DMS153 treated with DMSO at 0.1 percent for 48 hours (cell line): ENCODE results near the gene ITGB5.

Experiments used
- DNase-seq: peaks from one replicate; lab custom pipeline; 2025; ENCODE audit not compliant: unreplicated experiment; lab: John Stamatoyannopoulos, UW

Gene ITGB5

DNA sequence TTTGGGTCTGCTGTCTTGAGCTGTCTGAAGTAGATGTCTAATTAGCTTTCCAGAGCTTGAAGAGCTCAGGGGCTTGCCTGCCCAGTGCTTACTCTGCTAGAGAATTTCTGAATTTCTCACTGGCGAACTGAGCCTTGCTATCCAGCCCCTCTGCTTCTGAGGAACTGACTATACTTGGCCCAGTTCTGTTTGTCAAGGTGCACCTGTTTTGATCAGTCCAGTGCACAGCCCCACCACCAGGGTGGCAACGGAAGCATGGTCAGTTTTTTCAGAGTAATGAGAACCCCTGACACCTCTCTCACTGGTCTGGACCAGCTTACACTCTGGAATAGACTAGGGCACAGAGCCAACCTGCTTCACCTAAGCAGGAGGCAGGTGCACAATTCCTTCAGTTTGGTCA, 25.2 kb downstream of the ITGB5 start:
- DNase-seq, result no peak

DNA sequence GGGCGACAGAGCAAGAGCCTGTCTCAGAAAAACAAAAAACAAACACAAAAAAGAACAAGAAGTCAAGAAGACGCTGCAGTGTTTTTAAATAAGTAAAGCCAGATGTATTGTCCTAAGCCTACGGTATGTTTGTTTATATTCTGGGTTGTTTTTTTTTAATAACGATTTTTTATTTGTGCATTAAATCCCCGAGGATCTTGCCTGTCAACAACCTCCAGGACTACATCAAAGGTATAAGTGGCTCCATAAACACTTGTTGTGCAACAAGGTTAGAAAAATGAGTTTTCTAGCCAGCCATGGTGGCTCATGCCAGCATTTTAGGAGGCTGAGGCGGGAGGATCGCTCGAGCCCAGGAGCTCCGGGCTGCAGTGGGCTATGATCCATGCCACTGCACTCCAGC, 26.1 kb downstream of the ITGB5 start:
- no peak for DNase-seq

DNA sequence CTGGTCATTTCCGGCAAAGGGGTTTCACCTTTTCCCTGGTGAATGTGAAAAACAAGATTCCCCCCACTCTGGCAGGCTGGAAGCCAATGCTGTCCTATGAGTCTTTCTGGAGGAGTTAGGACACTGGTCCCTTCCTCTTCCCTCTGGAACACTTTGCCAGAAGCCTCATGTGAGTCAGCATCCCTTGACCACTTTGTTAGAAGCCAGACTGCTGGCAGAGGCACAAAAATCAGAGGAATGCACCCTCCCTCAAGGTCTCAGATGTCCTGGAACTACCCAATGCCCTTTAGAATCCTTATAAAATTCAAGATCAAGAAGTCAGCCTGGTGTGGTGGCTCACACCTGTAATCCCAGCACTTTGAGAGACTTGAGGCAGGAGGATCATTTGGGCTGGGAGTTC, 26.6 kb downstream of the ITGB5 start:
- DNase-seq, result no peak

DNA sequence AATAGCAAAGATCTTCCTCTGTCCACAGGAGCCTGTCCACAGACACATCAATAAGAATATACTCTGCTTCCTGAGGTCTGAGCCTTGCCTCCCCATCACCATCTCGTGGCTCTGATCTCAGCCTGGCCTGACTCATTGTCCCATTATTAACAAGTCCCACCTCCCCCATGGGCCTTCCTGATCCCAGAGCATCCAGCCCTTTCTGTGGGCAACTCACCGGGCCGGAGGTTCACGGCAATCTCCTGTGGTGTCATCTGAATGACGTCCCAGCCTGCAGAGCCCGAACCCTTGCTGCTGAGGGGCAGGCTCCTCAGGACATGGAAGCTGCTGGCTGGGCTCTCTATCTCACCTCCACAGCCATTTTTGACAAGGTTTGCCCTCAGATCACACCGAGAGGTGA, 28.1 kb downstream of the ITGB5 start:
- DNase-seq, result no peak

DNA sequence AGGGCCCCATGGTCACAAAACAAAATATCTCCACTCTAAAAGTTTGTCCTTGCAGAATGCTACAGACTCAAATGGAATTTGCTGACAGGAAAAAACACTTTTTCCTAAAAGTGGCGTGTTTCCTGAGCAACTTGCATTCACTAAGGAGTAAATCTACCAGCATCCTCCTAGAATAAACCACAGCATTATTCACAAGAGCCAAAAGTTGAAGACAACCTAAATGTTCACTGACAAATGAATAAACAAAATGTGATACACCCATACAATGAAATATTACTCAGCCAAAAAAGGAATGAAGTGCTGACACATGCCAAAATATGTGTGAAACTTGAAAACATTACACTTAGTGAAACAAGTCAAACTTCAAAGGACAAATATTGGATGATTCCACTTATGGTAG, 28.9 kb downstream of the ITGB5 start:
- DNase-seq, result no peak

DNA sequence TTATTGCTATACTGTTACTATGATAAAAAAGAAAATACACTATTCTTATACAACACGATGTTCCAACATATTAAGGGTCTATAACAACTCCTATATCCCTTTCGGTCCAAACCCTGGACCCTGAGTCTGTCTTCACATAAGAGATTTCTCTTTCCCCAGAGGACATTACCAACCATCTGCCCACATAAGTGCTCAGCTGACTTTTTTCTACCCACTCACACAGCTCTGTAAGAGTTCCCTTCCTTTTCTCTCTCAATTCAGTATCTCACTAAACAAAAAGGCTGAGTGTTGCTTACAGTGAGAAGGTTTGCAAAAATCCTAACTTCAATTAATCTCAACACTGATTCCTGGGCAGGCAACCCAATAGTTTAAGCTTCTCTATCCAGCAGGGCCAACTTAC, 30.5 kb downstream of the ITGB5 start:
- no peak for DNase-seq

DNA sequence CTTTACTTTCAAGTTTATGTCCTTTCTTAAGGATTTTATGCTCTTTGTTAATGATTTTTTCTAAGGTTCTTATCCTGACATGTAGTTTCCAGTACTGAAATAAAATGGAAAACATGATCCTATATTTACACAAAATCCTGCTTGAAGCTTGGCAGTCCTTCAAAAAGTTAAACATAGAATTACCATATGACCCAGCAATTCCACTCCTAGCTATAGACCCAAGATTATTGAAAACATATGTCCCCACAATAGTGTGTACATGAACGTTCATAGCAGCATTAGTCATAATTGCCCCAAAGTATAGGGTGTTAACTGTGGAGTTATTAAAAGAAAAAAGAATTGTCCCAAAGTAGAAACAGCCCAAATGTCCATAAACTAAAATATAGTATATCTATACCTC, 33.2 kb downstream of the ITGB5 start:
- no peak for DNase-seq

DNA sequence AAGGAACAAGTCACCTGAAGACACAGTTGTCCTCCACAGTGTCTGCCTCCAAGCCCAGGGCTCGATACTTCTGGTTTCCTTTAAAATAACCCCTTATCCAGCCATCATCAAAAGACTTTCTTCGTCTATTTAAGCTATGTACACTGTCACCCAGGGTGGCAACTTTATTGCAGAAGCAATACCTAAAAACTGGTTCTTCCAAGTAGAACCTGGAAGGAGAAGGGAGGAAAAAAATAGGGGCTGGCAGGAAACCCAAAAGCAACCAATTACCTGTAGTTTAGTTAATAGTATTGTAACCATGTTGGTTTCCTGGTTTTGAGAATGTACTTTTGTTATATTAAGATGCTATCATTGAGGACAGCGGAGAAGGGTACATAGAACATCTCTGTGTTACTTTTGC, 33.7 kb downstream of the ITGB5 start:
- DNase-seq, result no peak

DNA sequence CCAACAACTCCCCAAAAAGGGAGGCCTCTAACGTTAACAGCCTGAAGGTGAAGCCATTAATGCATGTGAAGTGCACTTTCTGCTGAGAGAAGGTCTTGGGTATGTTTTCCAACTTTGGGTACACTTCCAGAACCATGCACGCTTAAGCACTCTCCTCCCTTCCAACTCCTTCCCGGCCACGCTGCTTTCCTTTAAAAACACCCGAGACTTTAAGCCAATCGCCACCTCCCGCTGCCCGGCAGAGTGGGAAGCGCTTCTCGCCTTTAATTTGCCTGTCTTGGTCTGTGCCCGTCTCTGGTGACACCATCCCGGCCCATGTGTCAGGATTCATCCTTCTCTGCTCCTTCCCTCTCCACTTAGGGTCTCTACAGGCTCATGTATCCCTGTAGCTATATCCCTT, 35.3 kb downstream of the ITGB5 start:
- no peak for DNase-seq

DNA sequence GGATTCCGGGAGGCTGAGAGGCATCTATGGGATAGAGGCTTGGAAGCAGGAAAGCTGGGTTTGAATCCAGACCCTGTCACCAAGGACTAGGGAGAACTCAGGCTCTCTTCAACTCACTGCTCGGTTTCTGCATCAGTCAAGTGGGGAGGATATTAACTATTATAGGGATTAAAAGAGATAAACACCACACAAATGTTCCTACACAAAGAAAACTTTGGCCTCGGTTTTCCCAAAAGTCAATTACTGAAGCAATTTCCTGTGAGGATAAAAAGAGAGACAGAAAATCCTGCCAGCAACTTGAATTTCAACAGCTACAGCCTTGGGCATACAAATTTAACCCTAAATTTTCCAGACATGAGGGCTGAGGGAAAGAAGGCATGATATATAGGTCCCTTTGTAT, 36.0 kb downstream of the ITGB5 start:
- DNase-seq, result no peak

DNA sequence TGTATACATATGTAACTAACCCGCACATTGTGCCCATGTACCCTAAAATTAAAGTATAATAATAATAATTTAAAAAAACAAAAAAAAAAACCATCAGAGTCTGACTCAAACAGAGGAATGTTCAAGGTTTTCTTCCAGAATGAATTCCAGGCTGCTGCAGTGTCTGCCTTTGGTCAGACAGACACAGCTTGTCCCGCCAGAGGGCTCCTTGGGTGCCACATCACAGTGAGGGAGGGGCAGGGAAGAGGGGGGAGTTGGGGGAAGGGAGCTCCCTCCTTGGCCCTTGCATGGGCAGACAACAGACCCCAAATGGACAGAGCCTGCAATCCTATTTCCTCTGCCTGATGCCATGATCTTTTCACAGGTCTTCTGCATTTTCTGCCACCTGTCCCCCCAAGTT, 36.5 kb downstream of the ITGB5 start:
- DNase-seq, result no peak

DNA sequence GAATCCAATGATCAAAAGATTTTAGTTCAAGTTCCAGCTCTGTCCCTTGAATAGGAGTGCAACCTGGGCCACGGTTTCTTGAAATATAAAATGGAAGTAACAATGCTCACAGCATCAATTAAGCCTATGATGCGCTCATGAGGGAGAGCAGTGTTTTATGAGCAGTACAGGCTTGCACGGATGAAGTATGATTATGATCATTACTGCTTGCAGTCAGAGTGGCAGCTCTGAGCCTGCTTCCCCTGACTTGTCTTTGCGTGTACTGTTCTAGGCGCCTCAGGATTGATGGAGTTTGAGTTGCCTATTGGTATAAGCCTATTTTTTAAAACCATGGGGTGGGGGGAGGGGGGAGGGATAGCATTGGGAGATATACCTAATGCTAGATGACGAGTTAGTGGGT, 37.0 kb downstream of the ITGB5 start:
- no peak for DNase-seq

DNA sequence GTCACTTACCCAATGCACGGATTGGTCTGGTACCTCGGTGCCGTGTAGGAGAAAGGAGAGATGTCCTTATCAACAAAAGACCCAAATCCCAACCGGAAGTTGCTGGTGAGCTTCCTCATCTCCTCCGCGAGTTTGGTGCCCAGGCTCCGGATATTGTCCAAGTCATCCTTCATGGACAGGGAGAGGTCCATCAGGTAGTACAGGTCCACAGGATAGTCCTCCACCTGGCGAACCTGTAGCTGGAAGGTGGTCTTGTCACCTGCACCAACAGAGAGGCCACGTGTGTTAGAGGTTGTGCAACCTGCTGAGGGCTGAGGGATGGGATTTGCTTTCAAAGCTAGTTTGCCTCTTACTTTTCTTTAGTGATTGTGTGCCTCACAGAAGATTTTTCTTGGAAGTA, 38.9 kb downstream of the ITGB5 start:
- no peak for DNase-seq

DNA sequence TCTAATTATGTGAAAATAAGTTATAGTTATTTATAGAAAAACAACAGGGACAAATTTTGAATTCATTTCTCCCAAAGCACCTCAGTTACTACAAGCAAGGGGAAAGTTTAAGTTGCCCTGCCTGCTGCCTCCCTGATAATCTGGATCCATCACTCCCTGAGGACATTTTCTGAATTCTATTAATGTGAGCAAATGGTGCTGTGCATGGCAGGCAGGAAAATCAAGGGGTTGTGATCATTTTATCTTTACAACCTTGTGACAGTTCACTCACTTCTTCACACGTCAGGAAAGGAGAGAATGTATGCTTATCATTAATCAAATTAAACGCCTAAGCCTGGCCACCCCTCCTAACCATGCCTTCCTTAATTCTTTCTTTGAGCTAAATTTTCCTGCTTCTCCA, 39.3 kb downstream of the ITGB5 start:
- no peak for DNase-seq

DNA sequence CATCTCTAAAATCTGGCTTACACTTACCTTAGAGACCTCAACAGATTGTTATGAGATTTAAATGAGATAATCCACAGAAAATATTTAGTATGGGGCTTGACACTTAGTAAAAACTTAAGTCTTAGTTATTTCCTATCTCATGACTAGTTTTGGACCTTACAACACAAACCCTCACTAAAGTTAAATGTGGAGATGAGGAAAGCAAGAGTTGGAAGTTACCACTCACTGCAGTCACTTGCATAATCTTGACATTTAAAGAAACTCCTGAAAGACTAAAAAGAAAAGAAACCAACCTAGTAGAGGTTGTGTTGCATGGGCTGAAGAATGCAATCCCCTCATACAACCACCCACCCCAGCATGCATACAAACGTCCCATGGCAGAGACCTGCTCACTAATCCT, 40.1 kb downstream of the ITGB5 start:
- DNase-seq, result no peak

DNA sequence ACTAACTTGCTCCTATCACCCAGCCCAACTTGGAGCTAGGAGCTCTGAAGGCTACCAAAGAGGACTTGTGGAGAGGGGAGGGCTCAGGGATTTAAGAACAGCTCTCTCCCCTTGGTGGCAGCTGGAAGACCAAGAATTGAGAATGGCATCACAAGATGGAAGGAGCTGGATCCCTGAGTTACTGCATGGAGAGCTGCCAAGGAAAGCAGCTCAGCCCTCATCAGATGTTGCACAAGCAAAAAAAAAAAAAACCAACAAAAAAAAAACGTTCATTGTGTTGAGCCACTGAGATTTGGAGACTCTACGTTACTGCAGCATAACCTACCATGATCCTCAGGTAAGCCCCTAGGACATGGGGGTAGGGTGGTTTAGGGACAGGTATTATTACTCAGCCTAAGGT, 41.0 kb downstream of the ITGB5 start:
- no peak for DNase-seq

DNA sequence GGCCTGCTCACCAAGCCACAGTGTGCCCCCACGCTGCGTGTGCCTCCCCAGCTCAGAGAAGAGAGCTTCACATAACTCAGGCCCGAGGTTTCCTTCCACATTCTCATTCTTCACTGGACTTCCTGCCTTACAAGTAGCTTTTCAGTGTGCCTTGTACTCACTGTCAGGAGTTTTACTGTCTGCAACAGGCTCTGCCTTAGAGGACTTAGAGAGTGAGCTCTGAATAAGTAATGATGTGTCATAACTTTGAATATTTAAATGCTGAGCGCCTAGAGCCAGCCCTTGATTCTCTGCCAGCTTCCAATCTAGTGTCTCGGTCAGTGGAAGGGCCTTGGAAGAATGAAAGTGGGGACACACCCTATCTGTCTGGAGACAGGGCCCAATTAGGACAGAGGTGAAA, 41.8 kb downstream of the ITGB5 start:
- DNase-seq, result no peak

DNA sequence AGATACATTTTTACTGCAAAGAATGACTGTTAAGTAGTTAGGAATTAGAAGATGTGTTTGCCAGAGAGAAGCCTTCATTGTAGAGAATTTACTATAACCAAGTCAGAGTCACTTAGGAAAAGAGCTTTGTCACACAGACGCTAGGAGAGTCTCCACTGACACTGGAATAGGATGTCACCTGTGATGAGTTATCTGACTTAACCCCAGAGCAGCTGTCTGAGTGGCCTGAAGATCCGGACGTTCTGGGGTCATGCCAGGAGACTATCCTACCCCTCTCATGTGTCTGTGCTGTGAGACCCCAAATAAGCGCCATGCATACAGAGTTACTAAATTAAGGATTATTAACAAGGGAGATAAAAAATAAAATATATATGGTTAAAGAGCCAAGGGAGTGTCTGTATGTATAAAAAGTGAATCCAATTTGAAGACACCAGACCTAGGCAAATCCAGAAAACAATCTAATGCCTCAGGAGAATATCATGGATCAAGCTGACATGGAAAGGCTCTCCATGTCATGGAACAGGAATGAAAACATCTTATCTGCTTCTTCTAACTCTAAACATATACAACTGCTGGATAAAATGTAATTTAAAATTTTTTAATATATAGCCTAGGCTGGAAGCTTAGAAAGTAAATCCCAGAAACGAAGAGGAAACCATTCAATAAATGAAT, 43.5 kb downstream of the ITGB5 start:
- no peak for DNase-seq

DNA sequence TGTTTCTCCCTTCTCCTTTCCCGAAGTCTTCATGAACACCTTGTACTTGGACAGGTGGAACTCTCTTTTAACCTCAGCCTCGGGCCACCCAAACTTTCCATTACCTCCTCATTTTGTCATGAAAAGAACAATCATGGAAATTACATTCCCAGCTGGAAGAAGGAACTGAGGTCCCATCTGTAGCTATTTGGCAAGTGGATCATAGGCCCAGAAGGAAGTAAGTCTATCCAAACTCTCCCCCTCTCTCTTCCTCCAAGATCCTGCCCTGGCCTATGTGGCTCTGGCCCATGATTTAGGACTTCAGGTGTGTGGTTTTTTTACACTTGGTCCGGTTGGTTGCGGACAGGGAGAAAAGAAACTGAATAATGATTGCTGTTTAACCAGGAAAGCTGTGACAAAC, 44.1 kb downstream of the ITGB5 start:
- DNase-seq, result no peak

DNA sequence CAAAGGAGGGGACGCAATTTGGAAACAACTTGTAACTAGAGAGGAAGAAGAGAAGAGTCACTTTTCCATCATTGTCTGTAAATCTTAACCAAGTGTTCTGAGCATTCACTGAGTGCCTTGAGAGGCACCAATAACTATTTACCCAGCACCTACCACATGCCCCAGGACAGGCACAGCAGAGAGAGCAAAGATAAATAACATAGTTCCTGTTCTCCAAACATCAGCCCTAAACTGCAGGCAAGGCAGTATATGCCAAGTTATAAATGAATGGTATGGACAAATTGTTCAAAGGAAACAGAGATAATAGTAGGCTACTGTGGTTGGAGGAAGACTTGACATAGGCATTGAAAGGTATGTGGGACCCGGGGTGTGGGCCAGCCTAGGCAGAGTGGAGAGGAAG, 45.6 kb downstream of the ITGB5 start:
- DNase-seq, result no peak

DNA sequence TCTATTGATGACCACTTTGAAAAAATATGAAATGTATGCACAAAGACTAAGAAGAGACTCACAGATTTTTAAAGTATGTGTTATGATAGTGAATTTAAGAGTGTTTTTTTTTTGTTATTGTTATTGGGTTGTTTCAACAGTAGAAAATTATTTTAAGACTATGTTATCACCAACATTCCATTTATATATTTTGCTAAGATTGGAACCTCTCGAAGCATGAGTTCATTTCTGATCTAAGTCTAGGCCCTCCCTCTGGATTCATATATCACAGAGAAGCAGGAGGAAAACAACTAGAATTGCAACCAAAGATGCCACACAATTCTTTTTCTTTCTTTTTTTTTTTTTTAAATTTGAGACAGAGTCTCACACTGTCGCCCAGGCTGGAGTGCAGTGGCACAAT, 46.8 kb downstream of the ITGB5 start:
- no peak for DNase-seq

DNA sequence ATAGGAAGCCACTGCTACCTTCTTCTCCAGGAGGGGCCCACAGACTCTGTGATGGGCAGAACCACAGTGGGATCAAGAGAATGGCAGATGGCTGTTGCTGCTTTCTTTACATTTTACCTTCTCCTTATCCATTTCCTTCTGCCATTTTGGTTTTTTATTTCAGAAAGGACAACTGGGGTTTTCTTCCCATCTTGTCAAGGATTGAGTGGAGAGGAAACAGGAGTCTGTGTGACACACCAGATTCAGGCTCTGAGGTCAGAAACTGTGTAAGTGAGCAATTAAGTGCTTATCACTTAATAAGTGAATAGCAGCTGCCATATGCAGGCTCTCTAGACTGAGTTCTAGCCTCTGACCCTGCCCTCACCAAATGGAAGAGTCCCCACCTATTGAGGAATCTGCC, 47.3 kb downstream of the ITGB5 start:
- DNase-seq, result no peak

DNA sequence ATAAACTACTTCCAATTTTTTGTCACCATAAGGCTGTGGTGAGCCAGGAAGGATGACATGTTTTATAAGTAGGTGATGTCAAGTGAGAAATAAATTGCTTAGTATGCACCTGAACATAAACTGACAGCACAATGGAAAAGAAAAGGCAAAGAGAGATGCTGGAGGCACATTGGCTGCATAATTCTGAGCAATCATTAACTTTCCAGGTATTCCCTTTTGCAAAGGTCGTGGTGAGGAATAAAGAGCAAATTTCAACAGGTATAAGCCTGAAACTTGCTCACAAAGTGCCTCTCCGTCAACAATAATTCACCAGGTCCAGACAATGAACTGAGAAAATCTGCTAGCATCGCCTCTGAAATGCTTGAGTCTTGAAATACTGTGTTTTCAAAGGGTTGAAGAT, 48.2 kb downstream of the ITGB5 start:
- DNase-seq, result no peak

DNA sequence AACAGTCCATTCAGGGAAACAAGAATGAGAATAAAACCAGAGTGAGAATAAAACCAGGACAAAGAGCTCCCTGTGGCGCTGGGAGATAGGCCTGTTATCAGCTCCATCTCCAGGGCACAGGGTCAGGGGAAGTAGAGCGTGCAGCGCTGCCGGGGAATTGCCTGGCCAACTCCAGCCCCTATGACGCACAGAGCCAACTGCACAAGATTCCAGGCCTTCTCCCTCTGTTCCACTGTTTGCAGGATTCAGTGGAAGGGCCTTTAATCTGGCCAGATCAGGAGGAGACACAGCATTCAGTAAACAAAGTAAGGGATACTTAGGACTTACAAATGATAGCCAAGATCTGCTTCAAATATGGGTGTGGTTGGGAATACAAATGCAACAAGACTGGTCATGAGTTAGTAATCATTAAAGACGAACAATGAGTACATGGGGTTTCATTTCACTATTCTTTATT, 49.4 kb downstream of the ITGB5 start:
- no peak for DNase-seq
